ENCODE measurements around the gene MET. TPM values are rescaled to one million over a fixed set of nuclear protein-coding genes. Genes with fewer than 3 reads are reported as not detected.

MET gene
- total and polyA plus RNA-seq, 2 donors (not counting 3 experiments of a cell fraction or from before 2014, with no cell fraction given) = 21.1 to 44.5 TPM

- Histone ChIP-seq H3K9ac (replicated peaks; ENCODE audit: extremely low read depth, insufficient read depth, low read length) (no peak overlapping the region), H3K9me3 (replicated peaks; ENCODE audit: control insufficient read depth, insufficient read depth, low read length) (no peaks in the 10 kb centered on the region), H2AFZ (ENCODE audit: low read depth, low read length) (no peak overlapping the region), H3K4me2 (ENCODE audit: insufficient read depth, low read length) (no peak overlapping the region), H3K9me1 (replicated peaks; ENCODE audit: control insufficient read depth, extremely low read depth, insufficient read depth, low read length) (no peaks in the 10 kb centered on the region), H3K27me3 (ENCODE audit: control insufficient read depth in 2 of 2, insufficient read depth in 2 of 2, low read length in 2 of 2) (no peaks in the 10 kb centered on the region), H3K36me3 (ENCODE audit: control insufficient read depth in 2 of 2, extremely low read depth in 1 of 2, insufficient read depth in 2 of 2, low read length in 2 of 2) (no peaks in the 10 kb centered on the region), H3K4me3 (replicated peaks in 1 of 3; ENCODE audit: insufficient read depth in 1 of 3, low read depth in 1 of 3, low read length in 3 of 3) (no peak overlapping the region), H4K20me1 (replicated peaks; ENCODE audit: control insufficient read depth, extremely low read depth, insufficient read depth, low read length) (no peaks in the 10 kb centered on the region), H3K27ac (ENCODE audit: insufficient read depth, low read depth, low read length) (no peak overlapping the region), H3K79me2 (ENCODE audit: control insufficient read depth, insufficient read depth, low read length) (peaks cover 27% of the 10 kb centered on the region), H3K4me1 (ENCODE audit: control insufficient read depth, extremely low read depth, insufficient read depth, low read length) (peaks cover 26% of the 10 kb centered on the region)
- ChIA-PET POLR2A (no interaction called here), CTCF (interaction anchor here (0.7 to 10.4 kb wide), 10 partner anchors 9 to 136 kb away, joined by 3 to 113 read pairs (median 9); no protein-coding TSS in a partner anchor)
- intact Hi-C loops (cut with micrococcal nuclease) (loop anchor here (1.0 to 10.0 kb wide), 4 partner anchors 139 to 498 kb away; partner anchors contain the start of genes CAV1 and TES), dilution Hi-C loops (cut with MboI; ENCODE audit: extremely low pct_ligation_motif_present, low sequenced_read_pairs) (no loop called here)
- no TSS peak for BruUV-seq (replicated peaks)
- TF ChIP-seq GATA2 (IDR thresholded peaks at IDR 0.05; ENCODE audit: insufficient read depth, insufficient read length, low read depth, low read length) (peak; percentile 21), JUN (IDR thresholded peaks at IDR 0.05; ENCODE audit: borderline replicate concordance, insufficient read depth, insufficient read length, low read depth) (no peak)
- FAIRE-seq (no peak), DNase-seq (ENCODE audit: low read depth, low spot score) (peak; percentile 40)
Measured at GRCh38 chr7:116670409-116671015, 1.5 kb upstream of the MET start.

- POLR2A ChIA-PET = no interaction called here
- H2AFZ ChIP-seq (ENCODE audit: low read depth, low read length) = no peak overlapping the region
Measured at GRCh38 chr7:116671111-116671510, 885 bp upstream of the MET start.

More at GRCh38 chr7:116671111-116671510, 885 bp upstream of the MET start:
- no peak overlapping the region for H3K27ac ChIP-seq (ENCODE audit: insufficient read depth, low read depth, low read length)
- no peaks in the 10 kb centered on the region for H3K27me3 ChIP-seq (ENCODE audit: control insufficient read depth in 2 of 2, insufficient read depth in 2 of 2, low read length in 2 of 2)
- no peak overlapping the region for H3K9ac ChIP-seq (replicated peaks; ENCODE audit: extremely low read depth, insufficient read depth, low read length)
- intact Hi-C loops (cut with micrococcal nuclease) = loop anchor here (1.0 to 10.0 kb wide), 4 partner anchors 138 to 499 kb away; partner anchors contain the start of genes CAV1 and TES
- no peak for TF ChIP-seq JUN (IDR thresholded peaks at IDR 0.05; ENCODE audit: borderline replicate concordance, insufficient read depth, insufficient read length, low read depth)
- TF ChIP-seq POLR2A (IDR thresholded peaks at IDR 0.05; ENCODE audit: low read depth, low read length) = no peak
- TF ChIP-seq POLR2AphosphoS5 (IDR thresholded peaks at IDR 0.05; ENCODE audit: insufficient read depth, low read depth, low read length) = no peak
- no peak for TF ChIP-seq FOS (IDR thresholded peaks at IDR 0.05; ENCODE audit: borderline replicate concordance, insufficient read depth, low read length)
- TF ChIP-seq MYC (IDR thresholded peaks at IDR 0.05; ENCODE audit: low read depth, low read length) = no peak
- no peak for TF ChIP-seq CTCF (IDR thresholded peaks at IDR 0.05; ENCODE audit: extremely low read depth in 1 of 2, insufficient read depth in 1 of 2, low read depth in 1 of 2, low read length in 2 of 2)
- TF ChIP-seq GATA2 (IDR thresholded peaks at IDR 0.05; ENCODE audit: insufficient read depth, insufficient read length, low read depth, low read length) = no peak
- no peak for TF ChIP-seq EZH2 (IDR thresholded peaks at IDR 0.05; ENCODE audit: borderline replicate concordance, low read depth, low read length, severe bottlenecking)
- TF ChIP-seq MAX (IDR thresholded peaks at IDR 0.05; ENCODE audit: insufficient read depth, insufficient read length) = no peak
- no peaks in the 10 kb centered on the region for H4K20me1 ChIP-seq (replicated peaks; ENCODE audit: control insufficient read depth, extremely low read depth, insufficient read depth, low read length)
- CTCF ChIA-PET = interaction anchor here (0.7 to 10.4 kb wide), 23 partner anchors 9 to 144 kb away, joined by 3 to 113 read pairs (median 4); no protein-coding TSS in a partner anchor
- H3K9me1 ChIP-seq (replicated peaks; ENCODE audit: control insufficient read depth, extremely low read depth, insufficient read depth, low read length) = no peaks in the 10 kb centered on the region
- no peaks in the 10 kb centered on the region for H3K9me3 ChIP-seq (replicated peaks; ENCODE audit: control insufficient read depth, insufficient read depth, low read length)
- peaks cover 27% of the 10 kb centered on the region for H3K4me1 ChIP-seq (ENCODE audit: control insufficient read depth, extremely low read depth, insufficient read depth, low read length)
- peak overlapping the region; percentile 88 for H3K4me2 ChIP-seq (ENCODE audit: insufficient read depth, low read length)
- dilution Hi-C loops (cut with MboI; ENCODE audit: extremely low pct_ligation_motif_present, low sequenced_read_pairs) = no loop called here
- H3K4me3 ChIP-seq (replicated peaks in 1 of 3; ENCODE audit: insufficient read depth in 1 of 3, low read depth in 1 of 3, low read length in 3 of 3) = no peak overlapping the region
- DNase-seq (ENCODE audit: low read depth, low spot score) = no peak
- peaks cover 33% of the 10 kb centered on the region for H3K79me2 ChIP-seq (ENCODE audit: control insufficient read depth, insufficient read depth, low read length)
- no peaks in the 10 kb centered on the region for H3K36me3 ChIP-seq (ENCODE audit: control insufficient read depth in 2 of 2, extremely low read depth in 1 of 2, insufficient read depth in 2 of 2, low read length in 2 of 2)
- no TSS peak for BruUV-seq (replicated peaks)
- no peak for FAIRE-seq

All from endothelial cell of umbilical vein (primary cell).